Choroid plexus epithelial cell (primary cell): Measurements from ENCODE around the gene SEMA4F.
A peak's percentile ranks its signal among the peaks of the same experiment; 100 is the strongest.

Experiments
- DNase-seq: peaks from one replicate; pipeline ENCODE4 v3.0.0-alpha.2; 2010; ENCODE audit warnings: low read depth
- H3K4me3 ChIP-seq: 2 replicates; pipeline ENCODE4 v1.5.1; 2011; ENCODE audit warnings: low read depth, mild to moderate bottlenecking, control low read depth, low read length, moderate library complexity
- CTCF ChIP-seq: conservative IDR thresholded peaks from 2 replicates; pipeline ENCODE4 v1.5.1; 2011; ENCODE audit warnings: low read depth, mild to moderate bottlenecking, control low read depth, inconsistent platforms, low read length, moderate library complexity

SEMA4F gene

GRCh38 chr2:74668087-74668486 lies 14.0 kb downstream of the SEMA4F start:
- no peak overlapping the region for H3K4me3 ChIP-seq
- TF ChIP-seq CTCF, result no peak

GRCh38 chr2:74670263-74670662 lies 16.2 kb downstream of the SEMA4F start:
- DNase-seq, result no peak
- no peak overlapping the region for H3K4me3 ChIP-seq
- no peak for TF ChIP-seq CTCF

More at GRCh38 chr2:74668087-74668486, 14.0 kb downstream of the SEMA4F start:
- no peak for DNase-seq

- peak; percentile 12 for DNase-seq
- TF ChIP-seq CTCF, result no peak
- H3K4me3 ChIP-seq, result no peak overlapping the region
These were observed 17.4 kb downstream of the SEMA4F start for GRCh38 chr2:74671479-74671878.

DNA sequence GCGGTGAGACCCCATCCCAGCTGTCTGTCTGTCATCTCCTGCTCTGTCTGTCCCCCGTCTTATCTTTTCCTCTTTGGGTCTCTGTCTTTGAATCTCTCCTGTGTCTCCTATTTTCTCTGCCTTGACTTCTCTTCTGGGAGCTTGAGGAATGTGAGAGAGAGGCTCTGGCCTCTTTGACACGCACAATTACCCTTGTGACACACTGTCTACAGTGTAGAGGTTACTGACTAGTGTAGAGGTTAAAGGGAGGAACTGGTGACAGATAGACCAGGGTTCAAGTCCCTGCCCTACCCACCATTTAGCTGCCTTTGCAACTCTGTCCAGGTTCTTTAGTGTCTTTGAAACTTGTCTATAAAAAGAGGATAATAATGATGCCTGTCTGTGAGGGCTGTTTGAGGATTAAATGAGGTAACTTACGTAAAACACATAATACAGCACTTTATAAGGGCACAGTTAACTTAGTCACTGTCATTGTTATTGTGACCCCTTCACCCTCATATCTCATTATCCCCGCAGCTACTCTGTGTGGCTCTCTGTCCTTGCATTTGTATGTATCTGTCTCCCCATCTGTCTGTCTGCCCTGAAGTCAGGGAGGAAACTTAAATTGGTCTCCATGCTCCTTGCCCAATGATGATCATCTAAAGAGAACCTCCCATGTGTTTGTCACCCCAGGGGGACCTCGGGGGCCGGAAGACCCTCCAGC lies 19.9 kb downstream of the SEMA4F start:
- no peak for TF ChIP-seq CTCF
- DNase-seq, result no peak
- H3K4me3 ChIP-seq, result no peak overlapping the region

DNA sequence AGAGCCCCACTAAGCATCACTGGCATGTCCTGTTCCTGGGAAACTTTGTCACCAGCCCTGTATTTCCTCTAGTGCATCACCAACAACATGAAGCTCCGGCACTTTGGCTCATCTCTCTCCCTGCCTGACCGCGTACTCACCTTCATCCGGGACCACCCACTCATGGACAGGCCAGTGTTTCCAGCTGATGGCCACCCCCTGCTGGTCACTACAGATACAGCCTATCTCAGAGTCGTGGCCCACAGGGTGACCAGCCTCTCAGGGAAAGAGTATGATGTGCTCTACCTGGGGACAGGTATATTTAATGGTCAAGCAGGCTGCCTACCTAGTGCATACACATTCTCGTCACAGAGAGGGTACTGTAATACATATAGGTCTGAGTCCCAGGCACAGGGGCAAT lies 21.0 kb downstream of the SEMA4F start:
- TF ChIP-seq CTCF, result peak; percentile 25
- H3K4me3 ChIP-seq, result no peak overlapping the region
- DNase-seq, result no peak

GRCh38 chr2:74676331-74676730 lies 22.3 kb downstream of the SEMA4F start:
- TF ChIP-seq CTCF, result no peak
- no peak overlapping the region for H3K4me3 ChIP-seq
- DNase-seq, result no peak

- no peak for TF ChIP-seq CTCF
- DNase-seq, result no peak
These were observed 25.6 kb downstream of the SEMA4F start for GRCh38 chr2:74679615-74680014.

More at GRCh38 chr2:74679615-74680014, 25.6 kb downstream of the SEMA4F start:
- no peak overlapping the region for H3K4me3 ChIP-seq
